Hippocampal formation (tissue), 2 donors: ENCODE data around the gene NUP93.
A peak's percentile ranks its signal among the peaks of the same experiment; 100 is the strongest.
"Not testable (repeated sequence)": the region's sequence is repeated elsewhere in the genome, so short reads cannot be mapped to it uniquely, and the experiment has no call there.

Experiments
- DNase-seq, 2 donors: peaks; one replicate each; lab custom pipeline; 2025; lab: John Stamatoyannopoulos, UW

Gene NUP93

GRCh38 chr16:56849690-56850680 is 120.1 kb downstream of the NUP93 start:
- no peak for DNase-seq

- DNase-seq: no peak
These were observed 121.9 kb downstream of the NUP93 start for GRCh38 chr16:56851671-56852400.

- no peak for DNase-seq
These were observed 122.4 kb downstream of the NUP93 start for GRCh38 chr16:56852401-56852730.

- no peak for DNase-seq
These were observed 123.0 kb downstream of the NUP93 start for GRCh38 chr16:56852968-56853367.

GRCh38 chr16:56855201-56855600 is 125.3 kb downstream of the NUP93 start:
- DNase-seq: no peak

- no peak for DNase-seq
These were observed 126.0 kb downstream of the NUP93 start for GRCh38 chr16:56855946-56856345.

- no peak for DNase-seq
These were observed 127.0 kb downstream of the NUP93 start for GRCh38 chr16:56856876-56857447.

- DNase-seq: no peak
These were observed 128.4 kb downstream of the NUP93 start for GRCh38 chr16:56858374-56858773.

GRCh38 chr16:56859636-56860035 is 129.7 kb downstream of the NUP93 start:
- DNase-seq: no peak

GRCh38 chr16:56860226-56861020 is 130.5 kb downstream of the NUP93 start:
- no peak for DNase-seq

- DNase-seq: no peak
These were observed 131.2 kb downstream of the NUP93 start for GRCh38 chr16:56861092-56861610.

- no peak for DNase-seq
These were observed 131.8 kb downstream of the NUP93 start for GRCh38 chr16:56861756-56862155.

- DNase-seq: no peak
These were observed 132.8 kb downstream of the NUP93 start for GRCh38 chr16:56862776-56863175.

GRCh38 chr16:56864960-56865359 is 135.0 kb downstream of the NUP93 start, which contains the start of gene SLC12A3:
Gene SLC12A3, plus strand, starts transcription at chr16:56865207. Its CDS starts 29 bp downstream, at chr16:56865236.
- no peak for DNase-seq

GRCh38 chr16:56865394-56866062 is 135.6 kb downstream of the NUP93 start:
- no peak for DNase-seq

GRCh38 chr16:56866955-56867830 is 137.3 kb downstream of the NUP93 start:
- DNase-seq: peak; percentile 33 to 56

- no peak for DNase-seq
These were observed 138.2 kb downstream of the NUP93 start for GRCh38 chr16:56868175-56868574.

GRCh38 chr16:56868766-56869165 is 138.8 kb downstream of the NUP93 start:
- not testable (repeated sequence) for DNase-seq

GRCh38 chr16:56869513-56870275 is 139.8 kb downstream of the NUP93 start:
- no peak for DNase-seq
